GM12874 (cell line): ENCODE measurements around the gene DNPH1.

ENCODE experiments used
- TF ChIP-seq, protein P1 (sequence below): IDR thresholded peaks from 2 replicates; pipeline ENCODE4 v1.5.1; 2011; ENCODE audit warnings: low read depth, mild to moderate bottlenecking, control low read depth, low read length, moderate library complexity; ENCODE audit not compliant: insufficient read depth

The DNPH1 gene

DNA sequence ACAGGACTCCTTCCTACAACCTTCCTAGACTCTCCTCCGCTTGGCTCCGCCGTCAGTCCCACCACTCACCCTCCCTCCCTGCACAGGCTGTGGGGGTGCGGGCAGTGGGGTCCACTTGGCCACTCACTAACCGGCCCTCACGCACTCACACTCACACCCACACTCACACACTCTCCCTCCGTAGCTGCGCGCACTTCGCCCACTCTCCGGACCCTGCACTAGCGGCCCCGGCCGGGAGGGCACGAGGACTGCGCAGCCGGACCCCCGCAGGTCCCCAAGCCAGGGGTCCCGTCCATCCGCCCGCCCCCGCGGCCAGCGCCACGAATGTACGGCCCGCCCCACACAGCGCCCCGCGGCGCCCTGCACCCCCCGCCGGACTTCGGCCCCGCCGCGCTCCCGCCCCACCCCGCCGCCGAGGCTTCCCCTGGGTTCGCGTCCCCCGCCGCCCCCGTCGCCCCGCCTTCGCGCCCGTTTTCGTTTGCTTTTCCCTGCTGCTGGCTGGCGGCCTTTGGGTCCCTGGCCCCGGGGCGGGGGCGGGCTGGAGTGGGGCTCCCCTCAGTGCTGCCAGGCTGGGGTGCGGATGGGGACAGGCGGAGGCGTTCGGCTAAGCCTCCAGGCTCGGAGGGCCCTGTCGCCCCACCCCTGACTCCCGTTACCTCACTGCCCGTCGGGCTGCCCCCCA is 45.8 kb upstream of the DNPH1 start:
- TF ChIP-seq, protein P1, sequence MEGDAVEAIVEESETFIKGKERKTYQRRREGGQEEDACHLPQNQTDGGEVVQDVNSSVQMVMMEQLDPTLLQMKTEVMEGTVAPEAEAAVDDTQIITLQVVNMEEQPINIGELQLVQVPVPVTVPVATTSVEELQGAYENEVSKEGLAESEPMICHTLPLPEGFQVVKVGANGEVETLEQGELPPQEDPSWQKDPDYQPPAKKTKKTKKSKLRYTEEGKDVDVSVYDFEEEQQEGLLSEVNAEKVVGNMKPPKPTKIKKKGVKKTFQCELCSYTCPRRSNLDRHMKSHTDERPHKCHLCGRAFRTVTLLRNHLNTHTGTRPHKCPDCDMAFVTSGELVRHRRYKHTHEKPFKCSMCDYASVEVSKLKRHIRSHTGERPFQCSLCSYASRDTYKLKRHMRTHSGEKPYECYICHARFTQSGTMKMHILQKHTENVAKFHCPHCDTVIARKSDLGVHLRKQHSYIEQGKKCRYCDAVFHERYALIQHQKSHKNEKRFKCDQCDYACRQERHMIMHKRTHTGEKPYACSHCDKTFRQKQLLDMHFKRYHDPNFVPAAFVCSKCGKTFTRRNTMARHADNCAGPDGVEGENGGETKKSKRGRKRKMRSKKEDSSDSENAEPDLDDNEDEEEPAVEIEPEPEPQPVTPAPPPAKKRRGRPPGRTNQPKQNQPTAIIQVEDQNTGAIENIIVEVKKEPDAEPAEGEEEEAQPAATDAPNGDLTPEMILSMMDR, result no peak

DNA sequence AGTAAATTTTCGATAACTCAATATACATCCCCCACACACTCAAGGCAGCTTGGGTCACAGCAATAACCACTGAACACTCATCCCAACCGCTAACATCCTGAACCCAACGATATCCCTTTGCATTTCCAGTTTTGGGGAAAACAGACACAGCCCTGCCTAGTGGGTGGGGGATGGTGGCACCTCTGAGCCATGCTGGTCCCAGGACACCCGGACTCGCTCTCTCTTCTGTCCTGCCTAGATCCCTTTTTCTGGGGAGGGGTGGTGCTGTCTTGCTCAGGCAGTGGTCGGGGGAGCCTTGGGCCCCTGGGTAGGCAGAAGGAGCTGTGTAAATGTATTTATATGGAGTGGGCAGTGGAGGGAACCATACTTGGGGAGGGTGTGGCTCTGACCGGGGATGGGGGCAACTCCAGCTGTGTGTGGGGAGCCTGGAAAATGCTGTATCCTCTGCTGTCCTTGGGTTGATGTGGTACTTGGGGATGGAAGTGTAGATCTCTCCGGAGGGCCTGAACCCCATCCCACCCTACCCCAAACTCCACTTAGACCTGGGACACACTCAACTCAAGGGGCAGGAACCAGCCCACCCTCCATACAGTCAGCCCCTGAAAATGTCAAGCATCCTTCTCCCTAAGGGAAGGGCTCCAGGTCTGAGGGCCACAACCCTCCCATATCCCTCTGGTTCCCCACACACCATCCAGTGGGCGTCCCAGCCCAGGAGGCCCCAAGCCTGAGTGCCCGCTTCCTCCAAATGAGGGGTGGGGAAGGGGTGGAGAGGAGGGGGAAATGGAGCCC is 45.0 kb upstream of the DNPH1 start:
- TF ChIP-seq, protein P1, result no peak

DNA sequence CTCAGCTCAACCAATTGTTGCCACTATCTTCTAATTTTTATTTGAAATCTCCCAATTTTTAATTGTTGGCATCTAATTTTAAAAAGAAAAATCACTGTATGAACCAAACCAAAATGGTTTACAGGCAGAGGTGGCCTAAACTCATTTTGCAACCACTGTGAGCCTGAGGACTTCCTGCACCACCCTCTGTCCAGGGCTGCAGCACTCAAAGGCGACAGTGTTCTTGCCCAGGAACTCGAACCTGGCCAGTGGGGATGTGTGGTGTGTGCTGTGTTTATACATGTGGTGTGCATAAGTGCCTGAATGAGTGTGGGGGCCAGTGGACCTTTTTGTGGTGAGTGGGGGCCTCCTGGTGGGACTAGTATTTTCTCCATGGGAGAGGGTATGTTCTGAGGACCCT is 44.4 kb upstream of the DNPH1 start:
- TF ChIP-seq, protein P1, result no peak

DNA sequence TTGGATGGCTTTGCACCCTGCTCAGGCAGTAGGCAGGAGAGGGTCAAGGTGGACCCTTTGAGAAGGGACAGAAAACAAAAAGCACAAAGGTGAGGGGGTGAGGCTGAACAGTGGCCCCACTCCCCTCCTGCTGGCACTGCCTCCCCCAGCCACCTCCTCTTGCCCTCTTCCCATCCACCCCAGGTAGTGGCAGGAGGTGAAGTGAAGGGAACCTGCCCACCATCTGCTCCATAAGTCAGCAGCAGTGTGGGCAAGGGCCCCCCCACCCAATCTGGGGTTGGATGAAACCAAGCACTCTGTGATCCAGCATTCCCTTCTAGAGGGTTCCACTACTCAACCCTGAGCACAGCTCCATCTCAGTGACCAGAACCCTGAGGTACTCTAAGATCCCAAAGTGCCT is 42.7 kb upstream of the DNPH1 start:
- TF ChIP-seq, protein P1, result no peak

DNA sequence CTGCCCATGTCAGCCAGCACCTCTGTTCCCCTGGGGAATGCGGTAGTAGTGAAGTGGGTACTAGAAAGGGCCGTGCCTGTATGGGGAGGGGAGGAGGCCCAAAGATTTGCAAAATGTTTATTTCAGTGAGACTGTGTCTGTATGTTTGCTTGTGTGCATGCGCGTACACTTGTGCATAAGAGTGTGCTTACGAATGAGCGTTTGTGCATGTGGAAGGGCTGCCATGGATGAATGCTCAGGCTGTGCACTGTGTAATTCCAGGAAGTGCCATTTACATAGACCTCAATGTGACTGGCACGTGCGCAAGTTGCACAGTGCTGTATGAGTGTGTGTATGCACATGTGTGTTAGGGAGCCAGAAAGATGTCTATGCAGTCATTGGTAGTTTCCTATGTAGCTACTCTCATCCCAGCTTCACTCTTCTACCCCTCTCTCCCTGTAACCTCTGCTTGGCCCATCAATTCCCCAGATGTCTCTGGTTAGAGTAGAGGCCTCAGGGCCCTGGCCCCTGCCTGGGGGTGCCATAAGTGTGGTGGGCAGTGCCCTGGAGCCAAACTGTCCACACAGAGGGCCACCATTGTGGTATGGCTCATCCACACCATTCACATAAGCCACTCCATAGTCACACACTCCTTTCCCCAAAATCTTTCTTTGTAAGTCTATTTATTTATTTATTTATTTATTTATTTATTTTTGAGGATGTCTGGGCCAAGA is 42.0 kb upstream of the DNPH1 start:
- TF ChIP-seq, protein P1, result no peak

DNA sequence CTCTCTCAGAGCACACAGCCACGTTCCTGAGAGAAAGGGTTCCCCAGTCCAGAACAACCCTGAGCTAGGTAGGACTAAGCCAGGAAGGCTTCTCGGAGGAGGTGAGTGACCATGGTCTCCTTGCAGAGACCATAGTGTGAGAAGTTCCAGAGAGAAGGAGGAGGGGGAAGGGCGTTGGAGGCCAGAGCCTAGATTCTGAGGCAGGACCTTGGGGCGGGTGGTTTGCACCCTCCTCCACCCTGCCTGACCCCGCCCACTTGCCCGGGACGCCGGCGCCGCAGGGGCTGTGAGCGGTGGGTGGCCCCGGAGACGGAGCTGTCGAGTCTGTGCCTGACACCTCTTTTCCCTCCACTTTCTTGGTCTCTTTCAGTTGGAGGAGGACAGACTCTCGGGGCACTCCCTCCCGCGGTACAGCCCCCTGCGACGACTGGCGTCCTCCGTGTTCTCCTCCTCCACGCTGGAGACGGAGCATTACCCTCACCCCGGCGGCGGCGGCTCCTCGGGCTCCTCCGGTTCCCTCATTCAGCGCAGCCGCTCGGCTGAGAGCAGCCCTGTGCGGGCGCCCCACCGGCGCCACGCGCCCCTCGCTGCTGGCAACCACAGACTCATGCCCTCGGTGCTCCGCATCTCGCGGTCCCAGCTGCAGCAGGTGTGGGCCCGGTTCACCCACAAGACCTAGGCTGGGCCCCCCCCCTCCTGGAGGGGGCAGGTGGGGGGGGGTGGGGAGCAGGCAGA is 40.2 kb upstream of the DNPH1 start:
- TF ChIP-seq, protein P1, result no peak
